Stimulated activated naive CD8-positive, alpha-beta T cell treated with anti-CD3 and anti-CD28 coated beads, Interleukin-15, Interleukin-2, amounts not matched to agents 100 ng/mL and 50 ng/mL, for 24 hours (primary cell): ENCODE data around the gene SLC35G6.
"Not testable (repeated sequence)": the region's sequence is repeated elsewhere in the genome, so short reads cannot be mapped to it uniquely, and the experiment has no call there.

Source experiments
- H3K27ac Mint-ChIP-seq: one replicate; pipeline ENCODE4 v1.8.0; 2021; ENCODE audit warnings: mild to moderate bottlenecking, mixed read lengths
- H3K27me3 Mint-ChIP-seq: one replicate; pipeline ENCODE4 v1.8.0; 2021; ENCODE audit warnings: mixed read lengths
- H3K36me3 Mint-ChIP-seq: one replicate; pipeline ENCODE4 v1.8.0; 2021; ENCODE audit warnings: low read depth, mixed read lengths
- H3K4me1 Mint-ChIP-seq: one replicate; pipeline ENCODE4 v1.8.0; 2021; ENCODE audit warnings: low read depth, mixed read lengths
- H3K4me3 Mint-ChIP-seq: one replicate; pipeline ENCODE4 v1.8.0; 2021; ENCODE audit warnings: mild to moderate bottlenecking, mixed read lengths
- H3K9me3 Mint-ChIP-seq: one replicate; pipeline ENCODE4 v1.8.0; 2021; ENCODE audit warnings: mixed read lengths

Gene SLC35G6

GRCh38 chr17:7467498-7467897 lies 13.7 kb upstream of the SLC35G6 start:
- H3K27me3 Mint-ChIP-seq = no peaks in the 10 kb centered on the region
- peak overlapping the region; percentile 26 for H3K27ac Mint-ChIP-seq
- no peaks in the 10 kb centered on the region for H3K9me3 Mint-ChIP-seq
- no peak overlapping the region for H3K4me3 Mint-ChIP-seq
- peaks cover 26% of the 10 kb centered on the region for H3K4me1 Mint-ChIP-seq
- H3K36me3 Mint-ChIP-seq = peaks cover 8% of the 10 kb centered on the region

- Mint-ChIP-seq H3K27ac (no peak overlapping the region), H3K9me3 (no peaks in the 10 kb centered on the region)
Measured at GRCh38 chr17:7468290-7468689, 13.0 kb upstream of the SLC35G6 start.

GRCh38 chr17:7468804-7469389 lies 12.3 kb upstream of the SLC35G6 start:
- Mint-ChIP-seq H3K27me3 (no peaks in the 10 kb centered on the region), H3K36me3 (peaks cover 8% of the 10 kb centered on the region), H3K9me3 (no peaks in the 10 kb centered on the region), H3K4me3 (no peak overlapping the region), H3K4me1 (peaks cover 30% of the 10 kb centered on the region), H3K27ac (no peak overlapping the region)

More at GRCh38 chr17:7468290-7468689, 13.0 kb upstream of the SLC35G6 start:
- no peak overlapping the region for H3K4me3 Mint-ChIP-seq
- H3K4me1 Mint-ChIP-seq = peaks cover 30% of the 10 kb centered on the region
- peaks cover 8% of the 10 kb centered on the region for H3K36me3 Mint-ChIP-seq
- H3K27me3 Mint-ChIP-seq = no peaks in the 10 kb centered on the region

- H3K4me1 Mint-ChIP-seq = peaks cover 30% of the 10 kb centered on the region
- H3K9me3 Mint-ChIP-seq, H3K27me3 Mint-ChIP-seq, H3K27ac Mint-ChIP-seq, H3K4me3 Mint-ChIP-seq, H3K36me3 Mint-ChIP-seq: not testable (repeated sequence)
Measured at GRCh38 chr17:7469843-7470242, 11.4 kb upstream of the SLC35G6 start.

- H3K4me3 Mint-ChIP-seq, H3K27ac Mint-ChIP-seq, H3K27me3 Mint-ChIP-seq, H3K36me3 Mint-ChIP-seq, H3K9me3 Mint-ChIP-seq: not testable (repeated sequence)
- peaks cover 34% of the 10 kb centered on the region for H3K4me1 Mint-ChIP-seq
Measured at GRCh38 chr17:7470457-7470973, 10.7 kb upstream of the SLC35G6 start.

- H3K4me1 Mint-ChIP-seq = peaks cover 42% of the 10 kb centered on the region
- peak overlapping the region; percentile 45 for H3K27ac Mint-ChIP-seq
- no peaks in the 10 kb centered on the region for H3K27me3 Mint-ChIP-seq
- no peak overlapping the region for H3K4me3 Mint-ChIP-seq
- no peaks in the 10 kb centered on the region for H3K9me3 Mint-ChIP-seq
- peaks cover 4% of the 10 kb centered on the region for H3K36me3 Mint-ChIP-seq
Measured at GRCh38 chr17:7471729-7472128, 9.5 kb upstream of the SLC35G6 start.

- H3K4me1 Mint-ChIP-seq = peaks cover 51% of the 10 kb centered on the region
- H3K27ac Mint-ChIP-seq, H3K36me3 Mint-ChIP-seq, H3K27me3 Mint-ChIP-seq, H3K9me3 Mint-ChIP-seq, H3K4me3 Mint-ChIP-seq: not testable (repeated sequence)
Measured at GRCh38 chr17:7474767-7475166, 6.5 kb upstream of the SLC35G6 start.

- Mint-ChIP-seq H3K27ac (peak overlapping the region; percentile 62), H3K36me3 (peaks cover 4% of the 10 kb centered on the region), H3K4me3 (no peak overlapping the region), H3K27me3 (no peaks in the 10 kb centered on the region), H3K9me3 (no peaks in the 10 kb centered on the region), H3K4me1 (peaks cover 61% of the 10 kb centered on the region)
Measured at GRCh38 chr17:7475764-7476422, 5.4 kb upstream of the SLC35G6 start.

GRCh38 chr17:7476494-7476893 lies 4.8 kb upstream of the SLC35G6 start:
- Mint-ChIP-seq H3K4me1 (peaks cover 64% of the 10 kb centered on the region), H3K4me3 (peak overlapping the region; percentile 89), H3K36me3 (peaks cover 3% of the 10 kb centered on the region), H3K27ac (peak overlapping the region; percentile 62), H3K9me3 (no peaks in the 10 kb centered on the region), H3K27me3 (no peaks in the 10 kb centered on the region)

- Mint-ChIP-seq H3K9me3 (no peaks in the 10 kb centered on the region), H3K27ac (peak overlapping the region; percentile 89), H3K27me3 (no peaks in the 10 kb centered on the region), H3K36me3 (no peaks in the 10 kb centered on the region), H3K4me3 (peak overlapping the region; percentile 89), H3K4me1 (peaks cover 64% of the 10 kb centered on the region)
Measured at GRCh38 chr17:7476951-7477350, 4.3 kb upstream of the SLC35G6 start.

- Mint-ChIP-seq H3K36me3 (no peaks in the 10 kb centered on the region), H3K27ac (peak overlapping the region; percentile 89), H3K4me1 (peaks cover 66% of the 10 kb centered on the region), H3K9me3 (no peaks in the 10 kb centered on the region), H3K4me3 (peak overlapping the region; percentile 89), H3K27me3 (no peaks in the 10 kb centered on the region)
Measured at GRCh38 chr17:7477392-7478275, 3.6 kb upstream of the SLC35G6 start.

- Mint-ChIP-seq H3K27me3 (no peaks in the 10 kb centered on the region), H3K36me3 (no peaks in the 10 kb centered on the region), H3K4me3 (peak overlapping the region; percentile 89), H3K27ac (peak overlapping the region; percentile 89), H3K9me3 (no peaks in the 10 kb centered on the region), H3K4me1 (peaks cover 72% of the 10 kb centered on the region)
Measured at GRCh38 chr17:7478276-7479212, 2.7 kb upstream of the SLC35G6 start.

- H3K9me3 Mint-ChIP-seq = no peaks in the 10 kb centered on the region
- no peaks in the 10 kb centered on the region for H3K27me3 Mint-ChIP-seq
- peak within 1 kb of the TSS; percentile 91 for H3K4me3 Mint-ChIP-seq
- peaks cover 75% of the 10 kb centered on the region for H3K4me1 Mint-ChIP-seq
- no peaks in the 10 kb centered on the region for H3K36me3 Mint-ChIP-seq
- peak within 1 kb of the TSS; percentile 93 for H3K27ac Mint-ChIP-seq
Measured at GRCh38 chr17:7479213-7480088, 1.8 kb upstream of the SLC35G6 start, which contains the start of gene ZBTB4. ZBTB4 (minus strand) TSS chr17:7479631; CDS start chr17:7466801, 12,830 bp downstream.
